VCaP (cell line): ENCODE results near the gene HORMAD1.

Experiments
- H3K27ac ChIP-seq: fragments of 450-650 bp; 2 replicates; pipeline ENCODE4 v1.5.1; 2017
- TF ChIP-seq, protein P1 (sequence below): fragments of 450-650 bp; conservative IDR thresholded peaks from 2 replicates; pipeline ENCODE4 v1.5.1; 2017; ENCODE audit warnings: mild to moderate bottlenecking, moderate library complexity

Gene HORMAD1

DNA sequence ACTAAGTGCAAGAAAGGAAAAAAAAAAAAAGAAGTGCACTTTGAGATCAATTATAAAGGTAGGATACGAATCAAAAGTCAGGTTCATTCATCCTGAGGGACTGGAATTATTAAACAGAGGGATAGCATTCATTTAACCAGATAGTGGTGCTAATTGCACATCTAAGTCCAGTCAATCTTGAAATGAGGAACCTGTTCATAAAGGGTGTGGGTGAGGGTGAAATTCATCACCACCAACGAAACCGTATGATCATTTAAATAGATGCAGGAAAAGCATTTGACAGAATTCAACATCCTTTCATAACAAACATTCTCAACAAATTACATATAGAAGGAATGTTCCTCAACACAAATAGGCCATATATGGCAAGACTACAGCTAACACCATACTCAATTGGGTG is 39.3 kb upstream of the HORMAD1 start:
- H3K27ac ChIP-seq: no peak overlapping the region
- TF ChIP-seq, protein P1, sequence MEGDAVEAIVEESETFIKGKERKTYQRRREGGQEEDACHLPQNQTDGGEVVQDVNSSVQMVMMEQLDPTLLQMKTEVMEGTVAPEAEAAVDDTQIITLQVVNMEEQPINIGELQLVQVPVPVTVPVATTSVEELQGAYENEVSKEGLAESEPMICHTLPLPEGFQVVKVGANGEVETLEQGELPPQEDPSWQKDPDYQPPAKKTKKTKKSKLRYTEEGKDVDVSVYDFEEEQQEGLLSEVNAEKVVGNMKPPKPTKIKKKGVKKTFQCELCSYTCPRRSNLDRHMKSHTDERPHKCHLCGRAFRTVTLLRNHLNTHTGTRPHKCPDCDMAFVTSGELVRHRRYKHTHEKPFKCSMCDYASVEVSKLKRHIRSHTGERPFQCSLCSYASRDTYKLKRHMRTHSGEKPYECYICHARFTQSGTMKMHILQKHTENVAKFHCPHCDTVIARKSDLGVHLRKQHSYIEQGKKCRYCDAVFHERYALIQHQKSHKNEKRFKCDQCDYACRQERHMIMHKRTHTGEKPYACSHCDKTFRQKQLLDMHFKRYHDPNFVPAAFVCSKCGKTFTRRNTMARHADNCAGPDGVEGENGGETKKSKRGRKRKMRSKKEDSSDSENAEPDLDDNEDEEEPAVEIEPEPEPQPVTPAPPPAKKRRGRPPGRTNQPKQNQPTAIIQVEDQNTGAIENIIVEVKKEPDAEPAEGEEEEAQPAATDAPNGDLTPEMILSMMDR: no peak

DNA sequence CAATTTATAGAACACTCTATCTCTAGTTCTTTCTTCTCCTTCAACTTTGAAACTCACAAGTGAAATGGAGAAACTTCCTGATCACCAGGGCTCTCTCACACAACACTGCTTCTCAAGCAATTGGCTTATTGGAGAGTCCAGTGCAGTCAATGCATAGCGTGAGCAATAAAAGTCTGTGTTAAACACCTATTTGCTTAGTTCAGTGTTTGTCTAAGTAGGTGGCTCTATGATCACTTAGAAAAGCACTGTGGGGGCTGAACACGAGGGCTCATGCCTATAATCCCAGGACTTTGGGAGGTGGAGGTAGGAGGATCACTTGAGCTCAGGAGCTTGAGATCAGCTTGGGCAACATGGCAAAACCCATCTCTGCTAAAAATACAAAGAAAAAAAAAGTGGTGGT is 32.7 kb upstream of the HORMAD1 start:
- TF ChIP-seq, protein P1: no peak
- no peak overlapping the region for H3K27ac ChIP-seq

DNA sequence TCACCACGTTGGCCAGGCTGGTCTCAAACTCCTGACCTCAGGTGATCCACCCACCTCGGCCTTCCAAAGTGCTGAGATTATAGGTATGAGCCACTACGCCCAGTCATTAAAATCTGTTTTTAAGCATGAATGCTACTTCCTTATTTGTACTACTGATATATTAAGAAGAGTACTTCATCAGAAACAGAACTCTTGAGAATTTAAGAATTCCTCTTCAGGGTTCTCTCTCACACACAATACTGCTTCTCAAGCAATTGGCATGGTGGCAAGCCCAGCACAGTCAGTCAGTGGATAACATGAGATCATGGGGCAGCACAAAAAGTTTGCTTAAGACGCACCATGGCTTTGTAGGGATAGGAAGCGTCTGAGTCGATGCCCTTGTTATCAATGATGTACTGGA is 30.7 kb upstream of the HORMAD1 start:
- no peak overlapping the region for H3K27ac ChIP-seq
- TF ChIP-seq, protein P1: no peak

DNA sequence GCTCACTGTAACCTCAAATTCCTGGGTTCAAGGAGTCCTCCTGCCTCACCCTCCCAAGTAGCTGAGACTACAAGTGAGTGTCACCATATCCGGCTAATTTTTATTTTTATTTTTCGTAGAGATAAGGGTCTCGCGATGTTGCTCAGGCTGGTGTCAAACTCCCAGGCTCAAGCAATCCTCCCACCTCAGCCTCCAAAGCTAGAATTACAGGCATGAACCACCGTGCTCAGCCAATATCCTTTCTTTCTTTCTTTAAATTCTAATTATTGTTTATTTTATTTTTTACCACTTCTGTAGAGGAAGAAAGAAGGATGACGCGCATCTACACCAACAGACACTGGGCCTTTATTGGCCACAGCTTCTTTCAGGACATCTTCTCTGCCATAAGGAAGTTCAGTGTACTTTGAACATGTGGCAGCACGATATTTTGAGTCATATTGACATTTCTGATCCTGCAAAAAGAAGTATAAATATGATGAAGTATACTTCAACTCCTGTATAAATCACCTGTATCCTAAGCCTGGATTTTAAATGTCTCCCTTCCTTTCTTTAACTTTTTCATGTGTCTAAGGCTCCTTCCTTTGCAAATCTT is 29.1 kb upstream of the HORMAD1 start:
- TF ChIP-seq, protein P1: no peak
- H3K27ac ChIP-seq: no peak overlapping the region

DNA sequence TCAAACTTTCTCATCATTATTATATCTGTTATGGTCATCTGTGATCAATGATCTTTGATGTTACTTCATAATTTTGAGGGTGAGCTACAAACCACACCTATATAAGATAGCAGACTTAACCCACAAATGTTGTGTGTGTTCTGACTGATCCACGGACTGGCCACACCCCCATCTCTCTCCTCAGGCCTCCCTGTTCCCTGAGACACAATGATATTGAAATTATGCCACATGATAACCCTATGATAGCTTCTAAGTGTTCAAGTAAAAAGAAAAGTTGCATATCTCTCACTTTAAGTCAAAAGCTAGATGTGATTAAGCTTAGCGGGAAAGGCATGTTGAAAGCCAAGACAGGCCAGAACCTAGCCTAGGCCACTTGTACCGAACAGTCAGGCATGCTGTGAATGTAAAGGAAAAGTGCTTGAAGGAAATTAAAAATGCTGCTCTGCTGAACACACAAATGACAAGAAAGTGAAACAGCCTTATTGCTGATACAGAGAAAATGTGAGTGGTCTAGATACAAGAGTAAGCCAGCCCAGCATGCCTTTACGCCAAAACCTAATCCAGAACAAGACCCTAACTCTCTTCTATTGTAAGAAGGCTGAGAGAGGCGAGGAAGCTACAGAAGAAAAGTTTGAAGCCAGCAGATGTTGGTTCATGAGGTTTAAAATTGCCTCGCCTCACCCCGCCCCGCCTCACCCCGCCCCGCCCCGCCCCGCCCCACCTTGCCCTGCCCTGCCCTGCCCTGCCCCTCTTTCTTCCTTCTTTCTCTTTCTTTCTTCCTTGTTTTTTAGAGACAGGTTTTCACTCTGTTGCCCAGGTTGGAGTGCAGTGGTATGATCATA is 28.4 kb upstream of the HORMAD1 start:
- TF ChIP-seq, protein P1: no peak
- H3K27ac ChIP-seq: no peak overlapping the region

DNA sequence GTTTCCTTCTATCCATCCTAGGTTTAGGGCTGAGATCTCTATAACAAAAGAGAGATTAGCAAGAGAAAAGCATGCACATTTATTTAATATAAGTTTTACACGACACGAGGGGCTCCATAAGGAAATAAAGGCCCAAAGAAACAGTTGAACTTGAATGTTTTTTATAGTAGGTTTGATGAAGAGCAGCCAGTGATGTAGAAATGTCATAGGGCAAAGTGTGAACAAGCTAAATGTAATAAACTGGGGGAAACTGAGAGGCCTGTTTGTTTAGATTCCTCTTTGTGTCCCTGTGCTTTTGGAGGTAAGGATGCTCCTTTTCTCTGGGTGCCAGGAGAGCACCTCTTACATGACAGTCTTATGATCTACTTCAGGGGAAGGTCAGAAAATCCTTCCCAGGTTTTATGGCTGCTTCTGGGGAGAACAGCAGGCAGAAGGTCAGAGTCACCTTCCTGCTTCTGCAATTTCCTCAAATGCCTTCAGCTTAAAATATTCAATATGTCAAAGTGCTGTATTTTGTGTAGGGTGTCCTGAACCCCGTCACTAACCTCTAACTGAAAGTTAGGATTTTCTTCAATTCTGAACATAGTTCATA is 9.5 kb upstream of the HORMAD1 start:
- H3K27ac ChIP-seq: no peak overlapping the region
- TF ChIP-seq, protein P1: no peak

DNA sequence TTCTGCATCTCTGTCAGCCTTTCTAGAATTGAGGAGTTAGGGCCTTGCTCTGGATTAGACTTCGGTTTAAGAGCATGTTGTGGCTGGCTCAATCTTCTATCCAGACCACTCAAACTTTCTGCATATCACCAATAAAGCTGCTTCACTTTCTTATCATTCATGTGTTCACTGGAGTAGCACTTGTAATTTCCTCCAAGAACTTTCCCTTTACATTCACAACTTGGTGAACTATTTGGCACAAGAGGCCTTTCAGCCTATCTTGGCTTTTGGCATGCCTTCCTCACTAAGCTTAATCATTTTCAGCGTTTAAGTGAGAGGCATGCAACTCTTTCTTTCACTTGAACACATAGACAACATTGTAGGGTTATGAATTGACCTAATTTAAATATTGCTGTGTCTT is 3.6 kb upstream of the HORMAD1 start:
- TF ChIP-seq, protein P1: no peak

More for the DNA sequence above, 3.6 kb upstream of the HORMAD1 start:
- no peak overlapping the region for H3K27ac ChIP-seq
